ENCODE measurements around the gene NFATC1. TPM values are rescaled to one million over a fixed set of nuclear protein-coding genes. Genes with fewer than 3 reads are reported as not detected.
A peak's percentile ranks its signal among the peaks of the same experiment; 100 is the strongest.

NFATC1 gene
- total and polyA plus RNA-seq, 8 donors, result 3.4 to 7.9 (median 4.4) TPM

- Histone ChIP-seq H3K36me3 (peaks cover 0 to 8% (median 0%) of the 10 kb centered on the region in 3 donors), H3K4me1 (no peaks in the 10 kb centered on the region), H3K27ac (no peak overlapping the region), H3K27me3 (no peaks in the 10 kb centered on the region), H3K4me3 (no peak overlapping the region), H3K9me3 (no peaks in the 10 kb centered on the region)
- FAIRE-seq (no peak), DNase-seq (peak in 3 of 6 donors; percentile 17 to 43 (median 41)), ATAC-seq (no peak)
- TF ChIP-seq CTCF (IDR thresholded peaks at IDR 0.05), result no peak
- WGBS, 2 donors, result 83 to 85% methylated on average over 47 of the region's 47 CpGs
- intact Hi-C loops (cut with DNase I), result no loop called here
Observed at GRCh38 chr18:79411614-79412526, 16.1 kb downstream of the NFATC1 start.

GRCh38 chr18:79413025-79413424 lies 17.3 kb downstream of the NFATC1 start:
- peaks cover 0 to 8% (median 0%) of the 10 kb centered on the region in 3 donors for H3K36me3 ChIP-seq
- FAIRE-seq (no peak), DNase-seq (peak in 3 of 6 donors; percentile 2 to 16 (median 8)), ATAC-seq (no peak)
- TF ChIP-seq CTCF (IDR thresholded peaks at IDR 0.05), result no peak
- H3K27me3 ChIP-seq, result no peaks in the 10 kb centered on the region
- H3K4me3 ChIP-seq, result no peak overlapping the region
- WGBS, 2 donors, result 87 to 92% methylated on average over 16 of the region's 16 CpGs
- intact Hi-C loops (cut with DNase I), result no loop called here
- no peaks in the 10 kb centered on the region for H3K9me3 ChIP-seq
- H3K27ac ChIP-seq, result no peak overlapping the region
- H3K4me1 ChIP-seq, result no peaks in the 10 kb centered on the region

GRCh38 chr18:79413426-79413825 lies 17.7 kb downstream of the NFATC1 start:
- TF ChIP-seq CTCF (IDR thresholded peaks at IDR 0.05), result no peak
- no peak for ATAC-seq
- WGBS, 2 donors, result 90 to 96% methylated on average over 16 of the region's 16 CpGs

GRCh38 chr18:79413901-79414300 lies 18.2 kb downstream of the NFATC1 start:
- H3K4me1 ChIP-seq, result no peaks in the 10 kb centered on the region
- H3K9me3 ChIP-seq, result no peaks in the 10 kb centered on the region
- intact Hi-C loops (cut with DNase I), result no loop called here
- ATAC-seq (peak in 1 of 4 donors; percentile 55), FAIRE-seq (no peak), DNase-seq (peak in 1 of 6 donors; percentile 13)
- H3K27ac ChIP-seq, result no peak overlapping the region
- no peak overlapping the region for H3K4me3 ChIP-seq
- no peak for TF ChIP-seq CTCF (IDR thresholded peaks at IDR 0.05)
- WGBS, 2 donors, result 54 to 69% methylated on average over 9 of the region's 9 CpGs
- H3K27me3 ChIP-seq, result no peaks in the 10 kb centered on the region
- H3K36me3 ChIP-seq, result peaks cover 0 to 8% (median 0%) of the 10 kb centered on the region in 3 donors

More at GRCh38 chr18:79413426-79413825, 17.7 kb downstream of the NFATC1 start:
- Histone ChIP-seq H3K4me1 (no peaks in the 10 kb centered on the region), H3K27ac (no peak overlapping the region), H3K36me3 (peaks cover 0 to 8% (median 0%) of the 10 kb centered on the region in 3 donors), H3K27me3 (no peaks in the 10 kb centered on the region), H3K9me3 (no peaks in the 10 kb centered on the region), H3K4me3 (no peak overlapping the region)
- intact Hi-C loops (cut with DNase I), result no loop called here
- DNase-seq (peak in 3 of 6 donors; percentile 6 to 39 (median 29)), FAIRE-seq (no peak)
